T-helper 17 cell (primary cell): ENCODE results near the gene SERTM1. TPM values are rescaled to one million over a fixed set of nuclear protein-coding genes. Genes with fewer than 3 reads are reported as not detected.

Experiments
- ATAC-seq: fragments of 150-1000 bp; cut with Tn5 transposase; 2 replicates; pipeline ENCODE4 v1.10.0; 2021; ENCODE audit warnings: mild to moderate bottlenecking, moderate library complexity
- DNase-seq, 3 donors: peaks; one replicate each; pipeline versions ENCODE4 v3.0.0 to v3.0.0-alpha.2; 2020 to 2021
- H3K9me3 ChIP-seq: one replicate; pipeline ENCODE4 v1.7.0; 2013; ENCODE audit warnings: low read length, mild to moderate bottlenecking; ENCODE audit not compliant: control insufficient read depth, poor library complexity, severe bottlenecking
- H3K27ac Mint-ChIP-seq: one replicate; pipeline ENCODE4 v1.8.0; 2022; ENCODE audit warnings: mild to moderate bottlenecking, moderate library complexity, mixed read lengths
- H3K27me3 Mint-ChIP-seq: one replicate; pipeline ENCODE4 v1.8.0; 2022; ENCODE audit warnings: mixed read lengths
- H3K36me3 Mint-ChIP-seq: one replicate; pipeline ENCODE4 v1.8.0; 2022; ENCODE audit warnings: low read depth, mixed read lengths
- H3K4me1 Mint-ChIP-seq: one replicate; pipeline ENCODE4 v1.8.0; 2022; ENCODE audit warnings: mild to moderate bottlenecking, mixed read lengths
- H3K4me3 Mint-ChIP-seq: one replicate; pipeline ENCODE4 v1.8.0; 2022; ENCODE audit warnings: mild to moderate bottlenecking, moderate library complexity, mixed read lengths
- total RNA-seq, 4 donors: library from RNA in 2 of 4; stranded (reverse) in 2 of 4; gene quantifications; one replicate each; pipeline ENCODE4 v1.2.3 and lab custom pipeline; 2022 to 2026

SERTM1 gene
- not detected for total RNA-seq
- 0 reads per million in 2 donors for total RNA-seq (lab: John Stamatoyannopoulos, UW)

GRCh38 chr13:36673838-36674326, at the start of gene SERTM1:
SERTM1 (plus strand) TSS chr13:36674020; CDS start chr13:36695079, 21,059 bp downstream.
- no peak within 1 kb of the TSS for H3K4me3 Mint-ChIP-seq
- no peak for ATAC-seq
- no peak within 1 kb of the TSS for H3K27ac Mint-ChIP-seq
- H3K4me1 Mint-ChIP-seq, result peaks cover 2% of the 10 kb centered on the region
- H3K27me3 Mint-ChIP-seq, result peaks cover 37% of the 10 kb centered on the region
- H3K9me3 ChIP-seq, result no peaks in the 10 kb centered on the region
- H3K36me3 Mint-ChIP-seq, result no peaks in the 10 kb centered on the region
- DNase-seq, result no peak

- H3K9me3 ChIP-seq, result no peaks in the 10 kb centered on the region
- Mint-ChIP-seq H3K4me3 (no peak overlapping the region), H3K36me3 (peaks cover 2% of the 10 kb centered on the region), H3K27me3 (peaks cover 5% of the 10 kb centered on the region), H3K4me1 (no peaks in the 10 kb centered on the region), H3K27ac (no peak overlapping the region)
- ATAC-seq (no peak), DNase-seq (no peak)
Observed at GRCh38 chr13:36628377-36629056, 45.3 kb upstream of the SERTM1 start.

GRCh38 chr13:36629057-36629385, 44.8 kb upstream of the SERTM1 start:
- H3K27me3 Mint-ChIP-seq, result peaks cover 5% of the 10 kb centered on the region
- ATAC-seq (no peak), DNase-seq (no peak)
- no peaks in the 10 kb centered on the region for H3K9me3 ChIP-seq
- H3K36me3 Mint-ChIP-seq, result peaks cover 2% of the 10 kb centered on the region
- H3K4me1 Mint-ChIP-seq, result no peaks in the 10 kb centered on the region
- H3K4me3 Mint-ChIP-seq, result no peak overlapping the region
- H3K27ac Mint-ChIP-seq, result no peak overlapping the region

GRCh38 chr13:36630181-36630803, 43.5 kb upstream of the SERTM1 start:
- H3K36me3 Mint-ChIP-seq, result peaks cover 2% of the 10 kb centered on the region
- peaks cover 5% of the 10 kb centered on the region for H3K27me3 Mint-ChIP-seq
- no peak for ATAC-seq
- no peaks in the 10 kb centered on the region for H3K9me3 ChIP-seq
- H3K27ac Mint-ChIP-seq, result no peak overlapping the region
- no peak overlapping the region for H3K4me3 Mint-ChIP-seq
- no peaks in the 10 kb centered on the region for H3K4me1 Mint-ChIP-seq
- DNase-seq, result no peak

GRCh38 chr13:36639610-36640009, 34.2 kb upstream of the SERTM1 start:
- ATAC-seq, result no peak
- no peak overlapping the region for H3K27ac Mint-ChIP-seq
- no peaks in the 10 kb centered on the region for H3K27me3 Mint-ChIP-seq
- H3K9me3 ChIP-seq, result no peaks in the 10 kb centered on the region
- no peak overlapping the region for H3K4me3 Mint-ChIP-seq
- no peaks in the 10 kb centered on the region for H3K36me3 Mint-ChIP-seq
- DNase-seq, result no peak
- no peaks in the 10 kb centered on the region for H3K4me1 Mint-ChIP-seq

GRCh38 chr13:36650611-36651010, 23.2 kb upstream of the SERTM1 start:
- Mint-ChIP-seq H3K4me3 (no peak overlapping the region), H3K4me1 (no peaks in the 10 kb centered on the region), H3K27ac (no peak overlapping the region), H3K36me3 (no peaks in the 10 kb centered on the region), H3K27me3 (peaks cover 5% of the 10 kb centered on the region)
- ATAC-seq, result no peak
- DNase-seq, result no peak
- H3K9me3 ChIP-seq, result no peaks in the 10 kb centered on the region

GRCh38 chr13:36665630-36666029, 8.2 kb upstream of the SERTM1 start:
- H3K4me3 Mint-ChIP-seq, result no peak overlapping the region
- H3K4me1 Mint-ChIP-seq, result no peaks in the 10 kb centered on the region
- DNase-seq, result no peak
- no peak for ATAC-seq
- peaks cover 10% of the 10 kb centered on the region for H3K27me3 Mint-ChIP-seq
- H3K36me3 Mint-ChIP-seq, result no peaks in the 10 kb centered on the region
- no peaks in the 10 kb centered on the region for H3K9me3 ChIP-seq
- no peak overlapping the region for H3K27ac Mint-ChIP-seq

GRCh38 chr13:36666477-36667229, 7.2 kb upstream of the SERTM1 start:
- Mint-ChIP-seq H3K4me3 (no peak overlapping the region), H3K27me3 (peaks cover 10% of the 10 kb centered on the region), H3K27ac (no peak overlapping the region), H3K4me1 (no peaks in the 10 kb centered on the region), H3K36me3 (no peaks in the 10 kb centered on the region)
- ATAC-seq, result no peak
- no peak for DNase-seq
- no peaks in the 10 kb centered on the region for H3K9me3 ChIP-seq

GRCh38 chr13:36668316-36668715, 5.5 kb upstream of the SERTM1 start:
- DNase-seq (no peak), ATAC-seq (no peak)
- Mint-ChIP-seq H3K4me1 (no peaks in the 10 kb centered on the region), H3K27ac (no peak overlapping the region), H3K27me3 (peaks cover 26% of the 10 kb centered on the region), H3K4me3 (no peak overlapping the region), H3K36me3 (no peaks in the 10 kb centered on the region)
- no peaks in the 10 kb centered on the region for H3K9me3 ChIP-seq

GRCh38 chr13:36673352-36673751, 468 bp upstream of the SERTM1 start:
- no peak for DNase-seq
- no peaks in the 10 kb centered on the region for H3K9me3 ChIP-seq
- H3K27me3 Mint-ChIP-seq, result peaks cover 37% of the 10 kb centered on the region
- ATAC-seq, result no peak
- H3K4me3 Mint-ChIP-seq, result no peak overlapping the region
- H3K27ac Mint-ChIP-seq, result no peak overlapping the region
- H3K36me3 Mint-ChIP-seq, result no peaks in the 10 kb centered on the region
- H3K4me1 Mint-ChIP-seq, result peaks cover 2% of the 10 kb centered on the region

- Mint-ChIP-seq H3K36me3 (no peaks in the 10 kb centered on the region), H3K27me3 (peaks cover 37% of the 10 kb centered on the region), H3K4me1 (peaks cover 2% of the 10 kb centered on the region), H3K4me3 (no peak overlapping the region), H3K27ac (no peak overlapping the region)
- ATAC-seq (no peak), DNase-seq (no peak)
- H3K9me3 ChIP-seq, result no peaks in the 10 kb centered on the region
Observed at GRCh38 chr13:36674337-36675212, 755 bp downstream of the SERTM1 start.

- ATAC-seq, result no peak
- peaks cover 37% of the 10 kb centered on the region for H3K27me3 Mint-ChIP-seq
Observed at GRCh38 chr13:36675213-36675536, 1.4 kb downstream of the SERTM1 start.

GRCh38 chr13:36680913-36681312, 7.1 kb downstream of the SERTM1 start:
- no peak overlapping the region for H3K27ac Mint-ChIP-seq
- no peaks in the 10 kb centered on the region for H3K9me3 ChIP-seq
- H3K36me3 Mint-ChIP-seq, result peaks cover 2% of the 10 kb centered on the region
- H3K4me3 Mint-ChIP-seq, result no peak overlapping the region
- ATAC-seq (no peak), DNase-seq (no peak)
- H3K4me1 Mint-ChIP-seq, result peaks cover 2% of the 10 kb centered on the region
- peaks cover 19% of the 10 kb centered on the region for H3K27me3 Mint-ChIP-seq

More at GRCh38 chr13:36675213-36675536, 1.4 kb downstream of the SERTM1 start:
- no peaks in the 10 kb centered on the region for H3K9me3 ChIP-seq
- H3K4me1 Mint-ChIP-seq, result peaks cover 2% of the 10 kb centered on the region
- DNase-seq, result no peak
- H3K27ac Mint-ChIP-seq, result no peak overlapping the region
- H3K36me3 Mint-ChIP-seq, result no peaks in the 10 kb centered on the region
- no peak overlapping the region for H3K4me3 Mint-ChIP-seq
